Left cardiac atrium (tissue), 4 donors: Measurements from ENCODE around the gene TTLL5. TPM values are rescaled to one million over a fixed set of nuclear protein-coding genes. Genes with fewer than 3 reads are reported as not detected.
A peak's percentile ranks its signal among the peaks of the same experiment; 100 is the strongest.

Experiments
- ATAC-seq, 2 donors: fragments of 200-7000 bp; cut with Tn5 transposase; one replicate each; pipeline ENCODE4 v1.9.1; 2020; ENCODE audit warnings: mild to moderate bottlenecking in 2 of 2, moderate library complexity in 2 of 2
- DNase-seq: peaks from one replicate; pipeline ENCODE4 v3.0.0-alpha.2; 2020
- intact Hi-C, 2 donors: fragments of 100-400 bp; cut with DNase I; formaldehyde crosslinking; loops; one replicate each; pipeline versions ENCODE4 v1.14.1 to v1.15.1; 2022 to 2023
- total RNA-seq, 2 donors: library from RNA; stranded (reverse); fragmentation: NEBNext Ultra II Directional; extraction: Animal tissue kit (Norgen Biotek cat#: 25700); gene quantifications; one replicate each; pipeline ENCODE4 v1.2.1, GENCODE V29; 2021
- donor health status: DM: no; HTN: yes; CAD: no.
- donor health status: DM: no; HTN: yes; CAD: no; lungs with severe emphysema.
- donor health status: DM: yes; HTN: yes; CAD: no.
- donor health status: Dilated cardiomyopathy.

Gene TTLL5
- total RNA-seq, 2 donors from 2014 or later = 18.1 to 21.1 TPM

- peak; percentile 90 to 91 for ATAC-seq
- intact Hi-C loops = loop anchor here in 1 of 2 donors (5.0 kb wide), 1 partner anchor 61 kb away; no protein-coding TSS in a partner anchor
- peak; percentile 69 for DNase-seq
These were observed 59.9 kb downstream of the TTLL5 start for GRCh38 chr14:75720842-75721498.

GRCh38 chr14:75723716-75724115 is 62.7 kb downstream of the TTLL5 start:
- ATAC-seq = peak in 1 of 2 donors; percentile 18

GRCh38 chr14:75724414-75725204 is 63.6 kb downstream of the TTLL5 start:
- intact Hi-C loops = loop anchor here in 1 of 2 donors (5.0 kb wide), 1 partner anchor 58 kb away; no protein-coding TSS in a partner anchor
- ATAC-seq = peak; percentile 11 to 39
- DNase-seq = peak; percentile 40

More at GRCh38 chr14:75723716-75724115, 62.7 kb downstream of the TTLL5 start:
- DNase-seq = no peak
- intact Hi-C loops = loop anchor here in 1 of 2 donors (5.0 kb wide), 1 partner anchor 59 kb away; no protein-coding TSS in a partner anchor

- intact Hi-C loops = no loop called here
- DNase-seq (peak; percentile 51), ATAC-seq (peak; percentile 65 to 67)
These were observed 64.4 kb downstream of the TTLL5 start for GRCh38 chr14:75725481-75725880.

GRCh38 chr14:75726321-75726720 is 65.3 kb downstream of the TTLL5 start:
- DNase-seq (no peak), ATAC-seq (no peak)
- intact Hi-C loops = no loop called here

GRCh38 chr14:75727124-75727523 is 66.1 kb downstream of the TTLL5 start:
- intact Hi-C loops = no loop called here
- no peak for ATAC-seq
- DNase-seq = no peak

- DNase-seq = no peak
- intact Hi-C loops = no loop called here
- ATAC-seq = no peak
These were observed 71.8 kb downstream of the TTLL5 start for GRCh38 chr14:75732888-75733287.

GRCh38 chr14:75734854-75735253 is 73.8 kb downstream of the TTLL5 start:
- no peak for ATAC-seq
- DNase-seq = no peak
- intact Hi-C loops = no loop called here

GRCh38 chr14:75736845-75737485 is 75.9 kb downstream of the TTLL5 start:
- DNase-seq (no peak), ATAC-seq (no peak)
- intact Hi-C loops = no loop called here

- DNase-seq = no peak
- intact Hi-C loops = no loop called here
- ATAC-seq = no peak
These were observed 77.1 kb downstream of the TTLL5 start for GRCh38 chr14:75738192-75738591.

GRCh38 chr14:75742867-75743266 is 81.8 kb downstream of the TTLL5 start:
- intact Hi-C loops = no loop called here
- DNase-seq (no peak), ATAC-seq (no peak)

- no peak for DNase-seq
- intact Hi-C loops = no loop called here
- no peak for ATAC-seq
These were observed 86.9 kb downstream of the TTLL5 start for GRCh38 chr14:75747899-75748298.

- no peak for DNase-seq
- intact Hi-C loops = no loop called here
- ATAC-seq = no peak
These were observed 87.3 kb downstream of the TTLL5 start for GRCh38 chr14:75748336-75748735.

- peak in 1 of 2 donors; percentile 69 for ATAC-seq
- intact Hi-C loops = no loop called here
- no peak for DNase-seq
These were observed 90.2 kb downstream of the TTLL5 start for GRCh38 chr14:75751296-75751695.

GRCh38 chr14:75752086-75752485 is 91.0 kb downstream of the TTLL5 start:
- ATAC-seq (no peak), DNase-seq (no peak)
- intact Hi-C loops = no loop called here

- ATAC-seq (peak in 1 of 2 donors; percentile 49), DNase-seq (no peak)
- intact Hi-C loops = no loop called here
These were observed 92.0 kb downstream of the TTLL5 start for GRCh38 chr14:75752907-75753594.

- intact Hi-C loops = no loop called here
- DNase-seq = no peak
- ATAC-seq = peak in 1 of 2 donors; percentile 62
These were observed 92.7 kb downstream of the TTLL5 start for GRCh38 chr14:75753696-75754095.

- ATAC-seq = no peak
- DNase-seq = no peak
- intact Hi-C loops = no loop called here
These were observed 96.8 kb downstream of the TTLL5 start for GRCh38 chr14:75757644-75758402.

GRCh38 chr14:75764020-75764419 is 103.0 kb downstream of the TTLL5 start:
- ATAC-seq (no peak), DNase-seq (no peak)
- intact Hi-C loops = no loop called here
